ENCODE data around the gene SMC6. TPM values are rescaled to one million over a fixed set of nuclear protein-coding genes. Genes with fewer than 3 reads are reported as not detected.

SMC6 gene
- polyA plus RNA-seq, 4 donors, result 30.7 to 53.0 (median 36.1) TPM

- DNase-seq (ENCODE audit: low read depth in 4 of 4, low spot score in 2 of 4), result no peak
These were observed 133.3 kb downstream of the SMC6 start for GRCh38 chr2:17620280-17620679.

DNA sequence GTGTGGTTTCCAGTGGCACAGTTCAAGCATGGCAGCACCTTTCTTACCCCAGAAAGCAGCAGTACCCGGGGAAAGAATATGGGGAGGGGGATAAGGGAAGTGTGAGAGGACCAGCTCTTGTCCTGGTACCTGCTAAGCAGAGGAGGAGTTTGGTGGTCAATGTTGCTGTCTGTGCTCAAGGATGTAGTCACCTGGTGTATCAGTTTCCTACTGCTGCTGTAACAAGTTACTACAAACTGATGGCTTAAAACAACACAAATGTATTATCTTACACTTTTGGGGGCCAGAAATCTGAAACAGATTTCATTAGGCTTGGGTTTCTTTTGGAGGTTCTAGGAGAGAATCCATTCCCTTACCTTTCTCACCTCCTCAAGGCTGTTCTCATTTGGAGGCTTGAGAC, 135.7 kb downstream of the SMC6 start:
- DNase-seq (ENCODE audit: low read depth in 4 of 4, low spot score in 2 of 4), result no peak

GRCh38 chr2:17617516-17617915, 136.1 kb downstream of the SMC6 start:
- DNase-seq (ENCODE audit: low read depth in 4 of 4, low spot score in 2 of 4), result no peak

DNA sequence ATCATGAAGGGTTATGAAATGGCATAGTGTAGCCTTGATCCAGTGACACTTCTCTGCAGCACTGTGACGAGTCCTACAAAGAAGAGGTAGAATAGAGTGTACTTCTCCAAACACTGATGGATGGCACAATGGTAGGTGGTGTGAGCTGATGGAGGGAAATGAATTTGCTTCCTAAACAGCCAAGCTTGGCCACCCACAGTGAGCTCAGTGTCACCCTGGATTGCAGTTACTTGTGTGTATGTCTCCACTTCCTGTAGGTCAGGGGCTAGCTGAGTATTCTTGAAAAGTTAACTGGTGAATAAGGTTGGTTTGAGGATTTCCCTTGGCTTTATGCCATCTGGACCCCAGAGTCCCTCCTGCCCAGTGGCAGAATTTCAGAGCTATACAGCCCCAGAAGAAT, 137.2 kb downstream of the SMC6 start:
- DNase-seq (ENCODE audit: low read depth in 4 of 4, low spot score in 2 of 4), result no peak

DNA sequence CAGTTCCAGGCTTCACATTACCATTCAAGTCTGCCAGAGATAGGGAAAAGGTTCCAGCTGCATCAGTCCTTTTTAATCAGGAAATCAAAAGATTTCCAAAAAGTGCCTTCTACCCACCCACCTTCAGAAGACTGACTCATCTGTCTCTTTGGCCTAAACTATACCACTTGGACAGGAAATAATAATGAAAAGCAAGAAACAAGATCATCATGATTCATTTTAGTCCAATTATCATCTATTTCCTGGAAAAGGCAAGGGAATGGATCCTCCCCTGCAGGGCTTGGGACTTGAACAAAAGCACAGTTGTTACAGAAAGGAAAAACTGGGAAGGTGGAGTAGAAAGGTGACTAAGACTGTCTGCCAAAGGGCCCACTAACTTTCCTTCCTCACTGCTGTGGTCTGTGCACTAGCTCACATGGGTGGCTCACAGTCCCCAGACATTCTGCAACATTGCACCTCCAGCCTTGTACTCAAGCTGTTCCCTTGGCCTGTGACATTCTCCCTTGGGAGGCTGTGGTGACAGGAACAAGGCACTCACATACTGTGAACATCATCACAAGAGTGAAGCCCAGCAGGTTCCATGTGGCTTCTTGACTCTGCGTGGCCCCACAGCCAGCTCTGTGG, 137.8 kb downstream of the SMC6 start:
- DNase-seq (ENCODE audit: low read depth in 4 of 4, low spot score in 2 of 4), result no peak

- DNase-seq (ENCODE audit: low read depth in 4 of 4, low spot score in 2 of 4), result no peak
These were observed 138.5 kb downstream of the SMC6 start for GRCh38 chr2:17615147-17615546.

- DNase-seq (ENCODE audit: low read depth in 4 of 4, low spot score in 2 of 4), result no peak
These were observed 139.3 kb downstream of the SMC6 start for GRCh38 chr2:17614174-17614930.

Other genes with a start within 250 kb of the SMC6 start
- gene RAD51AP2, start 235.4 kb downstream of the SMC6 start, polyA plus RNA-seq (ENCODE audit: insufficient read length in 4 of 4), result under 1 TPM; 0.17 to 0.40 (median 0.25) TPM
- gene VSNL1, start 213.1 kb downstream of the SMC6 start, polyA plus RNA-seq (ENCODE audit: insufficient read length in 4 of 4), result 1 to 10 TPM; 3.3 to 5.8 (median 5.0) TPM
- gene GEN1, start 328 bp upstream of the SMC6 start, polyA plus RNA-seq (ENCODE audit: insufficient read length in 4 of 4), result 10 to 100 TPM in 2 of 4 donors, 1 to 10 TPM in 2; 8.8 to 25.6 (median 14.3) TPM
- gene MSGN1, start 62.6 kb upstream of the SMC6 start, polyA plus RNA-seq (ENCODE audit: insufficient read length in 4 of 4), result not detected
- gene KCNS3, start 124.9 kb upstream of the SMC6 start, polyA plus RNA-seq (ENCODE audit: insufficient read length in 4 of 4), result 1 to 10 TPM; 6.9 to 8.7 (median 7.5) TPM